GM21381 (cell line): Measurements from ENCODE around the gene PLCXD1.
"Not testable (repeated sequence)": the region's sequence is repeated elsewhere in the genome, so short reads cannot be mapped to it uniquely, and the experiment has no call there.

ENCODE experiments used
- ATAC-seq: cut with Tn5 transposase; IDR thresholded peaks from one replicate; pipeline ENCODE4 v1.9.1; 2021; ENCODE audit warnings: mild to moderate bottlenecking, moderate library complexity; ENCODE audit not compliant: unreplicated experiment

PLCXD1 gene, protein sequence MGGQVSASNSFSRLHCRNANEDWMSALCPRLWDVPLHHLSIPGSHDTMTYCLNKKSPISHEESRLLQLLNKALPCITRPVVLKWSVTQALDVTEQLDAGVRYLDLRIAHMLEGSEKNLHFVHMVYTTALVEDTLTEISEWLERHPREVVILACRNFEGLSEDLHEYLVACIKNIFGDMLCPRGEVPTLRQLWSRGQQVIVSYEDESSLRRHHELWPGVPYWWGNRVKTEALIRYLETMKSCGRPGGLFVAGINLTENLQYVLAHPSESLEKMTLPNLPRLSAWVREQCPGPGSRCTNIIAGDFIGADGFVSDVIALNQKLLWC

DNA sequence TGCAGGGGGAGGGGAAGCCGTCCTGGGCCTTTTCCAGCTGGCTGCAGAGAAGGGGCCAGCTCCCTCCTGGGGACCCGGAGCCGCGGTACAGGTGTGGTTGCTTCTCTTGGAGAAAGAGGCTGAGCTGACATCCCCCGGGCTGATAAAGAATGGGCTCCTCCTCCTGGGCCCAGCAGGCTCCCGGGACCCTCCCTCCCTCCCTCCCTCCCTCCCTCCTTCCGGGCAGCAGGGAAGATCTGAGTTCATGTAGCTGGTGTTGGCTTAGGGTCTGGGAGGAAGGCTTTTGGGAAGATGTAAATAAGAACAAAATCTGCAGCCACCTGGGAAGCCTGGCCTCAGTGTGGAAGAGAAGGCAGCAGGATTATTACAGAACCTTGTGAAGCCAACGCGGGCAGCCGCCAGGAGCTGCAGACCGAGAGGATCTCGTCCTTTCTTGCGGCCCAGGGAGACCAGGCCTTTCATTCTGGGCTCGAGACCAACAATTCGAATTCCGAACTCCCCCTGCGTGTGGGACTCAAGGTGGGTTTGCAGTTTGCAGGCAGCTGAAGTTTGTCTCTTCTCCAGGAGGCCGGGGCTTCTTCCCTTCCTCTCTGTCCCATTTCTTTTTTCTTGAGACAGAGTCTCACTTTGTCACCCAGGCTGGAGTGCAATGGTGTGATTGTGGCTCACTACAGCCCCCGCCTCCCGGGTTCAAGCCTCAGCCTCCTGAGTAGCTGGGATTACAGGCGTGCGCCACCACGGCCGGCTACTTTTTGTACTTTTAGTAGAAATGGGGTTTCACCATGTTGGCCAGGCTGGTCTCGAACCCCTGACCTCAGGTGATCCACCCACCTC, at the start of gene PLCXD1:
TSS of gene PLCXD1 (plus strand) at position 216 of the 834 bp plus-strand sequence. CDS start 2,807 bp downstream, outside the sequence.
- no peak for ATAC-seq

DNA sequence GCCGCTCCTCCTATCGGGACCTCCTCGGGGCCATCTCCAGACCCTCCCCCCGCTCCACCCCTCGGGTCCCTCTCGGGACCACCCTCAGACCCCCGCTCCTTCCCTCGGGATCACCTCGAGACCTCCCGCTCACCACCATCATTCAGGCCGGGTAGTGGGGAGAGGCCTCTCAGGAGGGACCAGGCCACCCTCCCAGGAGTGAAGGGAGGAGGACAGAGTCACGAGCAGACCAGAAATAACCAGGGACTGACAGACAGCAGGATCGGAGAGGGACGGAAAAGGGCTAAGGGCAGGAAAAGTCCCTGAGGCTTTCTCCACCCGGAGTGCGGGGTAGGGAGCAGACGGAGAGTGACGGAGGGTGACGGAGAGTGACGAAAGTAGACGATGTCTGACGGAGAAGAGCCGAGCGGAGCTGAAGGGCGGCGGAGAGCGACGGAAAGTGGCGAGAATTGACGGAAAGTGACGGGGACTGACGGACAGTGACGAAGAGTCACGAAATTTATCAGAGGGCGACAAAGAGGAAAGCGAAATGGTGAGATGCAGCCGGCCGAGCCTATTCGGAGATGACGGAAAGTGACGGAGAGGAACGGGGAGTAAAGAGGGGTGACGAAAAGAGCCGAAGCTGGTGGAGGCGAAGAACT, 49.4 kb upstream of the PLCXD1 start:
- ATAC-seq, result peak; percentile 96

DNA sequence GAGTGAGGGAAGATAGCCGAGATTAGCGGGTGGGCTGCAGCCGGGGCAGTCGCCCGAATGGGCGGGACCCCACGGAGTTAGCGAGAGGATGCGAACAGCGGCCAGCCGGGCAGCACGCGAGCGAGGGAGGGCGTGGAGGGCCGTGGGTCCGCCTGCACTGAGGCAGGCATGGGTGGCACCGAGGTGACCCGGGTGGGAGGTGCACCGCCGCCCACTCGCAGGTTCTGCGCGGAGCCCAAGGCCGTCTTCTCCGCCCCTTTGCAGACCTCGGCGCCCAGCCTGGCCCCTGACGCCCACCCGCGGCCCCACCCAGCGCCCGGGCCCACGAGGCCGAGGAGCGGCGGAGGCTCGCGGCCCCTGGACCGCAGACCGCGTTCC, 48.9 kb upstream of the PLCXD1 start:
- ATAC-seq, result not testable (repeated sequence)

DNA sequence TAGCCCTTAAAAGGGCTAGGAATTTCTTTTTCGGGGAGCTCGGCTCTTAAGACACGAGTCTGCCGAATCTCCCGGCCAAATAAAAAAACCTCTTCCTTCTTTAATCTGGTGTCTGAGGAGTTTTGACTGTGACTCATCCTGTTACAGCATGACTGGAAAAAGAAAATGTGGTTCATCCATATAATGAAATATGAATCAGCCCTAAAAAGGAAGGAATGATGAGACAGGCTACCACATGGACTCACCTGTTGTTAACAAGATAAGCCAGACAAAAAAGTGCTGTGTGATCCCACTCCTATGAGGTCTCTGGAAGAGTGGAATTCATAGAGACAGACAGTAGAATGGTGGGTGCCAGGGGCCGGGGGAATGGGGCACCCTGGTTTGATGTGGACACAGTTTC, 45.0 kb upstream of the PLCXD1 start:
- not testable (repeated sequence) for ATAC-seq

DNA sequence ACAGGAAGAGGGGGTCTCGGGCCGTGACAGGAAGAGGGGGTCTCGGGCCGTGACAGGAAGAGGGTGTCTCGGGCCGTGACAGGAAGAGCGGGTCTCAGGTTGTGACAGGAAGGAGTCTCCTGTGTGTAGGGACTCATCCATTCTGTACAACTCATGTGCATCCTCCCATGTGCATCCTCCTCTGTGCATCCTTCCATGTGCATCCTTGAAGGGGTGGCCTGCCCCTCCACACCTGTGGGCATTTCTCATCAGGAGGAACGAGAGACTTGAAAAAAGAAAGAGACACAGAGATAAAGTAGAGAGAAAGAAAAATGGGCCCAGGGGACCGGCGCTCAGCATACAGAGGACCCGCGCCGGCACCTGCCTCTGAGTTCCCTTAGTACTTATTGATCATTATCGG, 30.2 kb upstream of the PLCXD1 start:
- no peak for ATAC-seq

DNA sequence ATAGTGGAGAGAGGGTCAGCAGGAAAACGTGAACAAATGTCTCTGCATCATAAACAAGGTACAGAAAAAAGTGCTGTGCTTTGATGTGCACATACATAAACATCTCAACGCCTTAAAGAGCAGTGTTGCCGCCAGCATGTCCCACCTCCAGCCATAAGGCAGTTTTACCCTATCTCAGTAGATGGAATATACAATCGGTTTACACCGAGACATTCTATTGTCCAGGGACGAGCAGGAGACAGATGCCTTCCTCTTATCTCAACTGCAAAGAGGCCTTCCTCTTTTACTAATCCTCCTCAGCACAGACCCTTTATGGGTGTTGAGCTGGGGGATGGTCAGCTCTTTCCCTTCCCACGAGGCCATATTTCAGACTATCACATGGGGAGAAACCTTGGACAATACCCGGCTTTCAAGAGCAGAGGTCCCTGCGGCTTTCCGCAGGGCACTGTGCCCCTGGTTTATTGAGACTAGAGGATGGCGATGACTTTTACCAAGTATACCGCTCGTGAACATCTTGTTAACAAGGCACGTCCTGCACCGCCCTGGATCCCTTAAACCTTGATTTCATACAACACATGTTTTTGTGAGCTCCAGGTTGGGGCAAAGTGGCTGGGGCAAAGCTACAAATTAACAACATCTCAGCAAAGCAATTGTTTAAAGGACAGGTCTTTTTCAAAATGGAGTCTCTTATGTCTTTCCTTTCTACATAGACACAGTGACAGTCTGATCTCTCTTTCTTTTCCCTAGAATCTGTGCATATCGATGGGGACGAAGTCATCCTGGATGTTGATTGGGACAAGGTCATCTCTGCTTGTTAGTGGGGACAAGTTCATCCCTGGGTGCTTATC, 29.6 kb upstream of the PLCXD1 start:
- ATAC-seq, result not testable (repeated sequence)

DNA sequence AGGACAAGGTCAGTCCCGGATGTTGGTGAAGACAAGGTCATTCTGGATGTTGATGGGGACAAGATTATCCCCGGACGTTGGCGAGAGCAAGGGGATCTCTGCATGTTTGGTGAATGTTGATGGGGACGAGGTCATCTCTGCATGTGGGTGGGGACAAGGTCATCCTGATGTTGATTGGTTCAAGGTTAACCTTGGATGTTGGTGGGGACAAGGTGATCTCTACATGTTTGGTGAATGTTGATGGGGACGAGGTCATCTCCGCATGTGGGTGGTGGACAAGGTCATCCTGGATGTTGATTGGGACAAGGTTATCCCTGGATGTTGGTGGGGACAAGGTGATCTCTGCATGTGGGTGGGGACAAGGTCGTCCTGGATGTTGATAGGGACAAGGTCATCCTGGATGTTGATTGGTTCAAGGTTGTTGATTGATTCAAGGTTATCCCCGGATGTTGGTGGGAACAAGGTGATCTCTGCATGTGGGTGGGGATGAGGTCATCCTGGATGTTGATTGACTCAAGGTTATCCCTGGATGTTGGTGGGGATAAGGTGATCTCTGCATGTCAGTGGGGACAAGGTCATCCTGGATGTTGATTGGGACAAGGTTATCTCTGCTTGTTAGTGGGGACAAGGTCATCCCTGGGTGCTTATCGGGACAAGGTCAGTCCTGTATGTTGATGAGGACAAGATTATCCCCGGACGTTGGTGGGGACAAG, 28.8 kb upstream of the PLCXD1 start:
- ATAC-seq, result no peak

DNA sequence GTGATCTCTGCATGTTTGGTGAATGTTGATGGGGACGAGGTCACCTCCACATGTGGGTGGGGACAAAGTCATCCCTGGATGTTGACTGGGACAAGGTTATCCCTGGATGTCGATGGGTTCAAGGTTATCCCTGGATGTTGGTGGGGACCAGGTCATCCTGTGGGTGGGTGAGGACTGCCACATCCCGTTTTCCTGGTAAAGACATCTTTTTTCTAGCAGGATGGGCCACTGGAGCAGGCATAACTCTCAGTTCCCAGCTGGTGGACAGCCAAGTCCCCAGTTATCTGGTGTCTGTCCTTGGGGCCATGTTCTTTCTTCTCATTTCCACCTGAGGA, 28.3 kb upstream of the PLCXD1 start:
- no peak for ATAC-seq

DNA sequence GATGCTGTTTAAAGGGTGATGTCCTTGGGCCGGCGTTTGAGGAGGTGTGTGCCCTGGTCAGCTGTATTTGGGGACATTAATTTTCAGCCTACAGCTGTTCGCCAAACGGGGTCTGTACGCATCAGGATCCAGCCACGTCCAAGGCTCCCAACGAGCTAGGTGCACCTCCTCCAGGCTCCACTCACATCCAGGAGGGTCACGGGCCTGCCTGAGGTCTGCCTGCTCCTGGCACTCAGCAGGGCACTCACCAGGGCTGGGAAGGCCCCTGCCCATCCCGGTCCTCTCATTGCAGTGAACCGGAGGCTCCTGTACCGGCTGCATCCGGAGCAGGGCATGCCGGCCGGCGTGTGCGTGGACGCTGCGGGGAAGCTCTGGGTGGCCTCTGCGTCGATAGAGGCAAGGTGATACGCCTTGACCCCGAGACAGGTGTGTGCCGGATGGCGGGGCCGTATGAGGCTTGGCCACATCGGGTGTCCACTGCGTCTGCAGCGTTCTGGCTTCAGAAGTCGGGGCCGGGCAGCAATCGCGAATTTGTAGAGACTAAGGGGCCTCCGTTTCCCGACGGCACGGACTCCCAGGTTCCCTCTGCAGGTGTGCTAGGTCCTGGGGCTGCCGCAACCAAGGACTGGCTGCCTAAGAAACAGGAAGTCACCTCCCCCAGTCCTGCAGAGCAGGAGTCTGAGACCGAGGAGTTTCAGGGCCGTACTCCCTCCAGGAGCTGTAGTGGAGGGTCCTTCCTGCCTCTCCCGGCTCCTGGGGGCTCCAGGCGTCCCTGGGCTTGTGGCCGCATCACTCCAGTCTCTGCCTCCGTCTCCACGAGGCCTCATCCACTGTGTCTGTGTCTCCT, 27.5 kb upstream of the PLCXD1 start:
- no peak for ATAC-seq

DNA sequence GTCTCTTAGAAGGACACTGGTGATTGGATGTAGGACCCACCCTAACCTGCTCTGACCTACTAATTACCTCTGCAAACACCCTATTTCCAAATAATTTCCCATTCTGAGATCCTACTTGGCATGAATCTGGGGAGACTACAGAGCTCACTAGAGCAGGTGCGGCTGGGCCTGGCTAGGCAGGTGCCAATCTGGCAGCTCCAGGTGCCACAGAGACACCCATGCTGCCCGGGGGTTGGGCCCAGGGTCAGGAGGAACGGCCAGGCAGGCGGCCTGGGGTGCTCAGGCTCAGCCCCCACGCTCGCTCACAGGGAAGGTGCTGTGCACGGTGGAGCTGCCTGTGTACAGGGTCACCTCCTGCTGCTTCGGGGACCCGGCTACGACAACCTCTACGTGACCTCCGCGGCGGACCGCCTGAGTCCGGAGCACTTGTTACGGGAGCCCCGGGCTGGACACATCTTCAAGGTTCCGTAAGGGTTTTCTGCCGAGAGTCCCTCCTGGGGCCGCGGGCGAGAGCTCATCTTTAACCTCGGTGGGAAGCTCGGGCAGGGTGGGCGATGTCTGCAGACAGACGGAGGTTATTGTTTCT, 26.5 kb upstream of the PLCXD1 start:
- no peak for ATAC-seq

DNA sequence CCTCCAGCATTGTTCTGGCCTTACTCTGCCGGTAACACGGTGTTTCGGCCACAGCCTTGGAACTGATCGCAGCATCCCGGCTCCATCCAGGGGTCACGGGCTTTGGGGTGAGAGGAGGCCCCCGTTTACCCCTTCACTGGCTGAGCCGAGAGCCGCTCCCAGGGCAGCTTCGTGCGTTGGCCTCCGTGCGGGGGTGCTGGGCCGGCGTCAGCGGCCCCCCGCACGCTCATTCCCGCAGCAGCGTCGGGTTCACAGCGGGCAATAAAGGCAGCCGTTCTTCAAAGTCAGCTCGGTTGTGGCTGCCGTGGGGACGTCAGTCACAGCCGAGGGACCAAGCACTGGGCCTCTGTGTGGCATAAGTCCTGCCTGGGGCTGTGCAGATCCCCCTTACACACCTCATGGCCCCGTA, 25.3 kb upstream of the PLCXD1 start:
- ATAC-seq, result no peak

DNA sequence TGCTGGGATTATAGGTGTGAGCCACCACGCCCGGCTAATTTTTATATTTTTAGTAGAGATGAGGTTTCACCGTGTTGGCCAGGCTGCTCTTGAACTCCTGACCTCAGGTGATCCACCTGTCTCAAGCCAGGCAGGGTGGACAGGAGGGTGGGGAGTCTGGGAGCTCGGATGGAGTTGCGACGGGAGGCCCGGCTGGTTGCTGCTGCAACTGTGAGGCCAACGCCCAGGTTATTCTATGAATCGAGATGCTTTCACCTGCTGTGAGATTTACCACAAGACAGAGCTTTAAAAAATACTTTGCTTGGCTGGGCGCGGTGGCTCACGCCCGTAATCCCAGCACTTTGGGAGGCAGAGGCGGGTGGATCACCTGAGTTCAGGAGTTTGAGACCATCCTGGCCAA, 24.1 kb upstream of the PLCXD1 start:
- not testable (repeated sequence) for ATAC-seq

DNA sequence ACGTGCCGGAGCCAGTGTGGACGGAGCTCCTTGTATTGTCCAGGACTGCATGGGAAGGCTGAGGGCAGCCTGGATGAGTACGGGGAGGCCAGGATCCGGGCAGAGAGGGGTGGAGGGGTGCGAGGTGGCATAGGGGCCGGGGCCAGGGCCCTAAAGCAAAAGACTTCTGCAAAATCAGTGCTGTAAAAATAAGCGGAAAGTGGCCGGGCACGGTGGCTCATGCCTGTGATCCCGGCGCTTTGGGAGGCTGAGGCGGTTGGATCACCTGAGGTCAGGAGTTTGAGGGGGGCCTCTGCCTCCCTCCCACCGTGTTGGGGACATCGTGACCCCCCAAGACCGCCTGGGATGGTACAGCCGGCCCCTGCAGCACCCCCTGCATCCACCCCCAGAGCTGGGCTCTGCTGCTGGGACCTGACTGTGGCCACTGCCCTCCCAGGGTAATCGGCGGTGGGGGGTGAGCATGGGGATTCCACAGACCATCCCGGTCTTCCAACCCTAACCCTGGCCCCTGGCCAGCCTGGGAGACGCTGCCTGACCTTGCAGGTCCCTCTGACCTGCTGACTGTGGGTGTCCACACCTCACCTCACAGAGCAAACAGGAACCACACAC, 23.4 kb upstream of the PLCXD1 start:
- ATAC-seq, result no peak

DNA sequence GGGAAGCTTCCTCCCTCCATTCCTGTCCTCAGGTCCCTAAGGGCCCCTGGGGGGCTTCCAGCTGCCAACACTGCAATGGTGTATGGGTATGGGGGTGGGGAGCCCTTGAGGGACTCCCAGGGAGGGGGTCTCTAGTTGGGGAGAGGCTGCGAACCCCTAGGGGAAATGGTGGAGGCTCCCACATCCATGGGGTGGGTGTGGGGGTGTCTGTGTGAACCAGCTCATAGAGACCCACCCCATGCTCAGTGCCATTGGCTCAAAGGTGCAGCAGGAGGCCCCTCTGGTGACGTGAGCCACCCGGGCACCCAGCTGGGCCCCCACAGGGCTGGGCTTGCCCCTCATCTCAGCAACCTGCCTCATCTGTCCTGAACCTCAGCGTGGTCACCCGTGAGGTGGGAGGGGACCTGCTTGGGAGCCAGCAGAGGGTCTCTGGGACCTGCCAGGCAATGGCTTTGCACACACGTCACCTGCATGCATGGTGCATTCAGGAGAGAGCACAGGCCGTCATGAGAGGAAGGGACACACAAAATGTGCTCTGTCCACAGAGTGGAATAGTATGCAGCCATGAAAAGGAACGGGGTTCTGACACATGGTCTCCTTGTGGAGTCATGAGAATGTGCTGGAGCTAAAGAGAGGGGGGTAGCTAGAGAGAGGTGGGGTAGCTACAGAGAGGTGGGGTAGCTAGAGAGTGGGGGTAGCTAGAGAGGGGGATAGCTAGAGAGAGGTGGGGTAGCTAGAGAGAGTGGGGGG, 22.7 kb upstream of the PLCXD1 start:
- no peak for ATAC-seq

DNA sequence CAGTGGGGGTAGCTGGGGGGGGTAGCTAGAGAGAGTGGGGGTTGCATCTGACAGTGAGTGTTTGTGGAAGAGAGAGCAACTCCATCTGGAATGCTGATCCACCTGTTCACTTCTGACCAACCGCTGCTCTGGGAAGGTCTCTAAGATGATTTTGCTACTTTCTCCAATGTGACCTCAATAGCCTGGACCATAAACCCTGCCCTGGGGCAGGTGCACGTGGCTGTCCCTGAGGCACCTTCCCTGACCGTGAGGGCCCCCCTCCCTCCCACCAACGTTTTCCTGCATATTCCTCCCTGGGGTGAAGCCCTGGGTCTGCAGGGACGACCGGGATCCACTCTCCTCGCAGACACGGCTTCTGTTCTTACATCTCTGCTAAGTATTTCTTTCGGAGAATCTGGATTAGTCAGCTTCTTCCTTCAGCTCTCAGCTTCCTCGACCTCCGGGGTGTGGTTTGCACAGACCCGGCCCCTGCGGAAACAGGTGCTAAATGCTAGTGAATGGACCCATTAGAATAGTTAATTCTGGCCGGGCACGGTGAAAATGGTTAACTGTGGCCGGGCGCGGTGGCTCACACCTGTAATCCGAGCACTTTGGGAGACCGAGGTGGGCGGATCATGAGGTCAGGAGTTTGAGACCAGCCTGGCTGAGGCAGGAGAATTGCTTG, 21.4 kb upstream of the PLCXD1 start:
- no peak for ATAC-seq

DNA sequence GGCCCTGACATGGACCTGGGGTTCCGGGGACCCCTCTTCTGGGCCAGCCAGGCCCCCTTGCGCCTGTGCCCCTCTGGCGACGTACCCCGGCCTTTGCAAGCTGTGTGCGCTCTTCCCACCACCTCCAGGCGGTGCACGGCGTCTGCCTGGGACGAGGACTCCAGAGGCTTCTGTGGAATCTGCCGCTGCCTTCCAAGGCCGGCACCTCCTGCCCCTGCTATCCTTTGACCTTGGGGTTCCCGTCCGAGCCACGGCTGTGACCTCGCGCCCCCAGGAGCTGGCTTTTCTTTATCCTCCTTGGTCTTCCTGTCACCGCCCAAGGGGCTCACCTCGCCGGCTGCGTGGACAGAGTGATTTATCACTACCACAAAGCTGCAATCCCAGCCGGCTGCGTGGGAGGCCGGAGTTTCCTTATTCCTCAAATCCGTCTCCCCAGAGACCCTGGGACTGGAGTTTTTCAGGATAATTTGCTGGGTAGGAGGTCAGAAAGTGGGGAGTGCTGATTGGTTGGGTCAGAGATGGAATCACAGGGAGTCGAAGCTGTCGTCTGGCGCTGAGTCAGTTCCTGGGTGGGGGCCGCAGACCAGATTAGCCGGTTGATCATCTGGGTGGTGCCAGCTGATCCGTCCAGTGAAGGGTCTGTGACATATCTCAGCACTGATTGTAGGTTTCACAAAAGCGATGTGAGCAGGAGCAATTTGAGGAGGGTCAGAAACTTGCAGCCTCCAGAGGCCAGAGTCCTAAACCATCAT, 19.8 kb upstream of the PLCXD1 start:
- ATAC-seq, result no peak

DNA sequence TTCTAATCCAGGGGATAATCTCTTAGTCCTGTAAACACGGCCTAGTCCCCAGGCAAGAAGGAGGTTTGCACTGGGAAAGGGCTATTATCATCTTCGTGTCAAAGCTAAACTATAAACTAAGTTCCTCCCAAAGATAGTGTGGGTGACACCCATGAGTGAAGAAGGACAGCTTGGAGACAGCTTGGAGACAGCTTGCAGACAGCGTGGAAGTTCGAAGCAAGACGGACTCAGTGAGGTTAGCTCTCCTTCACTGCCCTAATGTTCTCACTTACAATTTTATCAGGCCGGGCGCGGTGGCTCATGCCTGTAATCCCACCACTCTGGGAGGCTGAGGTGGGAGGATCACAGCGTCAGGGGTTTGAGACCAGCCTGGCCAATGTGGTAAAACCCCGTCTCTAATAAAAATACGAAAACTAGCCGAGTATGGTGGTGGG, 19.2 kb upstream of the PLCXD1 start:
- no peak for ATAC-seq
